RWPE2 (cell line): ENCODE data around the gene RNF8.

Experiments
- ATAC-seq: fragments of 200-7000 bp; cut with Tn5 transposase; 3 replicates; pipeline ENCODE4 v1.9.1; 2021; ENCODE audit warnings: low read depth
- DNase-seq: peaks from one replicate; pipeline ENCODE4 v3.0.0-alpha.2; 2020; ENCODE audit warnings: low spot score
- H3K27ac ChIP-seq: fragments of 450-650 bp; 2 replicates; pipeline ENCODE4 v1.5.1; 2017; ENCODE audit warnings: mild to moderate bottlenecking; ENCODE audit not compliant: poor library complexity, severe bottlenecking
- H3K27me3 ChIP-seq: fragments of 250-450 bp; sonication (Bioruptor Pico); 2 replicates; pipeline ENCODE4 v1.5.1; 2021; ENCODE audit warnings: mild to moderate bottlenecking, moderate library complexity; ENCODE audit not compliant: insufficient read depth, poor library complexity, severe bottlenecking
- H3K36me3 ChIP-seq: fragments of 250-450 bp; sonication (Bioruptor Pico); 2 replicates; pipeline ENCODE4 v1.5.1; 2020; ENCODE audit warnings: low read depth, mild to moderate bottlenecking, moderate library complexity
- H3K4me1 ChIP-seq: fragments of 250-450 bp; sonication (Bioruptor Pico); 2 replicates; pipeline ENCODE4 v1.5.1; 2021; ENCODE audit warnings: mild to moderate bottlenecking, moderate library complexity; ENCODE audit not compliant: insufficient read depth, poor library complexity, severe bottlenecking
- H3K4me3 ChIP-seq: fragments of 250-450 bp; sonication (Bioruptor Pico); 2 replicates; pipeline ENCODE4 v1.5.1; 2021; ENCODE audit warnings: mild to moderate bottlenecking, moderate library complexity; ENCODE audit not compliant: severe bottlenecking
- H3K9me3 ChIP-seq: fragments of 250-450 bp; sonication (Bioruptor Pico); 2 replicates; pipeline ENCODE4 v1.5.1; 2021; ENCODE audit warnings: mild to moderate bottlenecking, moderate library complexity; ENCODE audit not compliant: severe bottlenecking
- TF ChIP-seq, protein P1 (sequence below): fragments of 450-650 bp; IDR thresholded peaks from one replicate; pipeline ENCODE4 v1.5.1; 2017; ENCODE audit warnings: mild to moderate bottlenecking, moderate library complexity; ENCODE audit not compliant: poor library complexity, severe bottlenecking

Gene RNF8

DNA sequence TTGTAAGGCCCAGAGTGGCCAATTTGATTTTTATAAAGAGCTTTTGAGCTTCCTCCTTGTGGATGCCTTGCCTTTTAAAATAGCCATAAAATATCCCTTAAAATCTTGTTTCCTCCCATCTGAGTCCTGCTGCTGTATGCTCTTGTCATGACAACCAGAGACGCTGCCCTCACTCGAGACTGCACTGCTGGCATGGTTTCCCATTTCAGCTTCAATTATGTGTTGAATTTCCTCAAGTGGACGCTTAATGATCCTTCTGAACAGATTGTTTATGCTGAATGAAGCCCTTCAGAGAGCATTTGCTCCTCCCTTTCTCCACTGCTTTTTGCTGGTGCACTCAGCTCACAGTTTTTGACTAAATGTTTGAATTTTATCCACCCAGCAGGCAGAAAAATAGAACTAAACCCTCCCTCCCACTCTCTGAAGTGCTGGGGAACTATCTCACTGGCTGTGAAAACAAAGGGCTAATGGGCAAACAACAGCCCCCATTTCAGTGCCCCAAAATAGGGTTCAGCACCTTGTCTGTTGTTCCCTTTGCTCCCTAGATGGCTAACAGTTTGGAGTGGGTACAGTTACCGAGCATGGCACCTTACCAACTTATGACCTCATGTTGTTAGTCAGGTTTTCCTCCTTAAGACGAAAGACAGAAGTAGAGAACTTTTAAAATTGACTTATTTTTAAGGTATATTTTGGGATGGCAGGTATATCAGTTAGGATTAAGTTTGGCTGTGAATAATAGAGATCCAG is 45.5 kb upstream of the RNF8 start:
- peaks cover 8% of the 10 kb centered on the region for H3K4me1 ChIP-seq
- TF ChIP-seq, protein P1, sequence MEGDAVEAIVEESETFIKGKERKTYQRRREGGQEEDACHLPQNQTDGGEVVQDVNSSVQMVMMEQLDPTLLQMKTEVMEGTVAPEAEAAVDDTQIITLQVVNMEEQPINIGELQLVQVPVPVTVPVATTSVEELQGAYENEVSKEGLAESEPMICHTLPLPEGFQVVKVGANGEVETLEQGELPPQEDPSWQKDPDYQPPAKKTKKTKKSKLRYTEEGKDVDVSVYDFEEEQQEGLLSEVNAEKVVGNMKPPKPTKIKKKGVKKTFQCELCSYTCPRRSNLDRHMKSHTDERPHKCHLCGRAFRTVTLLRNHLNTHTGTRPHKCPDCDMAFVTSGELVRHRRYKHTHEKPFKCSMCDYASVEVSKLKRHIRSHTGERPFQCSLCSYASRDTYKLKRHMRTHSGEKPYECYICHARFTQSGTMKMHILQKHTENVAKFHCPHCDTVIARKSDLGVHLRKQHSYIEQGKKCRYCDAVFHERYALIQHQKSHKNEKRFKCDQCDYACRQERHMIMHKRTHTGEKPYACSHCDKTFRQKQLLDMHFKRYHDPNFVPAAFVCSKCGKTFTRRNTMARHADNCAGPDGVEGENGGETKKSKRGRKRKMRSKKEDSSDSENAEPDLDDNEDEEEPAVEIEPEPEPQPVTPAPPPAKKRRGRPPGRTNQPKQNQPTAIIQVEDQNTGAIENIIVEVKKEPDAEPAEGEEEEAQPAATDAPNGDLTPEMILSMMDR, result no peak
- no peak for DNase-seq
- H3K4me3 ChIP-seq, result no peak overlapping the region
- H3K27ac ChIP-seq, result no peak overlapping the region
- H3K36me3 ChIP-seq, result peaks cover 15% of the 10 kb centered on the region
- no peaks in the 10 kb centered on the region for H3K27me3 ChIP-seq
- H3K9me3 ChIP-seq, result no peaks in the 10 kb centered on the region
- no peak for ATAC-seq

- Histone ChIP-seq H3K36me3 (peaks cover 17% of the 10 kb centered on the region), H3K27me3 (no peaks in the 10 kb centered on the region), H3K4me1 (peaks cover 8% of the 10 kb centered on the region), H3K9me3 (peaks cover 1% of the 10 kb centered on the region), H3K4me3 (no peak overlapping the region), H3K27ac (no peak overlapping the region)
- DNase-seq (no peak), ATAC-seq (no peak)
- TF ChIP-seq, protein P1, result no peak
Observed at GRCh38 chr6:37309046-37309445, 44.7 kb upstream of the RNF8 start.

- Histone ChIP-seq H3K4me3 (no peak overlapping the region), H3K9me3 (peaks cover 2% of the 10 kb centered on the region), H3K36me3 (peaks cover 23% of the 10 kb centered on the region), H3K27ac (no peak overlapping the region), H3K4me1 (peaks cover 8% of the 10 kb centered on the region), H3K27me3 (no peaks in the 10 kb centered on the region)
- DNase-seq, result no peak
- ATAC-seq, result no peak
- TF ChIP-seq, protein P1, result no peak
Observed at GRCh38 chr6:37309692-37310091, 44.1 kb upstream of the RNF8 start.

- H3K27me3 ChIP-seq, result no peaks in the 10 kb centered on the region
- H3K4me3 ChIP-seq, result no peak overlapping the region
- DNase-seq (no peak), ATAC-seq (no peak)
- H3K9me3 ChIP-seq, result peaks cover 2% of the 10 kb centered on the region
- no peak overlapping the region for H3K27ac ChIP-seq
- H3K36me3 ChIP-seq, result peaks cover 36% of the 10 kb centered on the region
- TF ChIP-seq, protein P1, result no peak
- H3K4me1 ChIP-seq, result peaks cover 4% of the 10 kb centered on the region
Observed at GRCh38 chr6:37310966-37311365, 42.8 kb upstream of the RNF8 start.

DNA sequence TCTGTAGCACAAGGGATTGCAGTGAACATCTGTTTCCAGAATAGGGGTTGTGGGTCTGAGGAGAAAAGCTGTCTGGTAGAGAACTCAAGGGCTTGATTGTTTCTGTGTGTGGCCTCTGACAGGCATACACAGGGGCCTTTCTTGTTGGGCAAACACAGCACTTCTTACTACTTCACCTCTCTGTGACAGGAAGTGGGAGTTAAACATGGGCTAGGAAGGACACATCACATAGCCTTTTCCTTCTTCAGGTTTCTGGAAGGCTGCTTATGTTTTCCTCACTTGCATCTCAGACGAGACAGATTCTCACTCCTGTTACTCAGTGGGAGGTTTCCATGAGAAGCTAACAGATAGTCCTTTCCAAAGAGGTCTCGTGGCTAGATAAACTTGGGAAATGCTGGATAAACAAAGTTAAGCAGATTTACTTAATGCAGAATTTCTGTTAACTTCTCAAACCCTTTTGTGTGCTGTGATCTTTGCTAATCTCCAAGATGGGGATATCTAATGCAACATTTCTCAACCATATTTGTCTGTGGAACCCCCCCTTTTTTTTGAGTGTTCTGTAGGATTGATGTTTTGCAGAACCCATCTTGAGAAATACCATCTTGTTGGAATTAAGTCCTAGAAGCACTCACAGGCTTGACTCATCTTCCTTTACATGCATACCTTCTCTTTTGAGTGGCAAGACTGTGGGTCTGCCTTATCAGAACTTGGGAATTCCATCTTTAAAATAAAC is 41.9 kb upstream of the RNF8 start:
- no peak overlapping the region for H3K27ac ChIP-seq
- no peak for ATAC-seq
- H3K27me3 ChIP-seq, result no peaks in the 10 kb centered on the region
- TF ChIP-seq, protein P1, result no peak
- peaks cover 46% of the 10 kb centered on the region for H3K36me3 ChIP-seq
- H3K9me3 ChIP-seq, result peaks cover 2% of the 10 kb centered on the region
- no peaks in the 10 kb centered on the region for H3K4me1 ChIP-seq
- DNase-seq, result no peak
- no peak overlapping the region for H3K4me3 ChIP-seq
